Stimulated activated CD4-positive, alpha-beta T cell treated with anti-CD3 and anti-CD28 coated beads, Interleukin-2, amount 100 ng/mL, for 4 hours (primary cell): ENCODE measurements around the gene MRPL50.

Experiments
- DNase-seq: peaks from one replicate; pipeline ENCODE4 v3.0.0-alpha.2; 2020; ENCODE audit warnings: low read depth

Gene MRPL50

DNA sequence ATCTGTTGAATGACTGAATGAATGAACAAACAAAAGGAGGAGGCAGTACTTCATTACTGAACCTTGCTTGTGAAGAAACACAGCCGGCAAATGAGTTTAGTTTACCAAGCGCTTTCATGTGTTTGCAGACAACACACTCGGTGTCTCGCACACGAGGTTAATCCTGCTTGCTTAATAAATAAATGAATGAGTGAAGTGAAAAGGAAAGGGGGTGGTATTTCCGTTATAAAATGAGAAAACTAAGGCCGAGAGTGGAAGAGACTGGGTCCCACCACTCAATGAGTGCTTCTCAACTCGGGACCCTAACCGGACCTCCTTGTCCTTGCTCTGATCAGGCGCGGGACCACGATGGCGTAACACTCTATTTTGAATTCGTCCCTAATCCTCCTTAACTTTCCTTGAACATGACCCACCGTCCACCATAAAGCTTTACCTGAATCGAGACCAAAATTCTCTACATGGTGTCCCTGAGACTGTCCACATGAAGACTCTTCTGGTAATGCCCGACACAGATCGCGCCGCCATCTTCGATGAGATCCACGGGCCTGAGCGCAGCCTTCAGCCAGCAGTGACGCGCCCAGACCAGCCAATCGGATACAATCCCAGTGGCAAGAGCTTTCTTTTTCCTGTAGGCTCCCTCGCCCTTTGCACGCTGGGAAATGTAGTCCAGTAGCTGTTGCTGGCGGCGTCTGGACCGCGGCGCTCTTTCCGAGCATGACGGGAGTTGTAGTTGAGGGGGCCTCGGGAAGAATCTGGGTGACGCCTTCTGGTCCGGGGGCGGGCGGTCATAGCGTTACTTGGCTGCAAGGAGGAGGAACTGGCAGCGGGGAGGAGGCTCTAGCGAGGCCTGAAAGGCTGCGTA lies at the start of gene MRPL50, which contains the start of gene ZNF189:
Gene MRPL50, minus strand, starts transcription at position 551 of the 862 bp plus-strand sequence. Its CDS starts 26 bp downstream, at position 525.
Gene ZNF189, plus strand, starts transcription at position 784 of the 862 bp plus-strand sequence. CDS start 306 bp downstream, outside the sequence.
- peak; percentile 96 for DNase-seq

GRCh38 chr9:101446732-101447131 lies 48.3 kb upstream of the MRPL50 start:
- no peak for DNase-seq

DNA sequence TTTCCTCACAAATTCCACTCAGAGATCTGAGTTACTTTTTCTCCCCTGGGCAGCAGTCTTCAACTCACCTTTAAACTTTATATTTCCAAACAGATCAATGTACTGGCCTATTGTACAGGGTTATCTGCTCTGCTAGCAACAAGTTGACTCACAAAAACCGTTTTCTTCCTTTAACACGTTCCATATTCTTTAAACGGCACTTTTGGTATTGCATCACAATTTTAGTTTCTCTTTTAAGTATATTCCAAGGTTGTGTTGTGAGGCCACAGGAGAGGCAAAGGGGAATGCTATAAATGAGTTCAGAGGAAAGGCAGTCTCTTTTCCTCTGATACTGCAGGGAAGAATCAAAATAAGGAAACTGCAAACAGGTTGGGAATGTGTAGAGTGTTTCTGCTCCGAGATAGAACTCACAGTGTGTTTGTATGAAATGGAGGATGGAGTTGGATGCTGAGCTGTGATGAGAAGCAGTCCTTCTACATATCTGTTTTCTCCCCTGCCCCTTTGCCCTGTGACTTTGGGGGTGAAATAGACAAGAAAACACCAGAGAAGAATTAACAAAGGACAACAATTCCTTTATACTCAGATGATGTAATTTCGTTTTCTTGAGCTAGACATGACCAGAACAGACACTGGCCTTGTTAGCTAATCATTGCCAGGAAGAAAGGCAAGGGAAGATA lies 47.1 kb upstream of the MRPL50 start:
- DNase-seq, result no peak

- no peak for DNase-seq
These were observed 45.0 kb upstream of the MRPL50 start for GRCh38 chr9:101443364-101443771.

DNA sequence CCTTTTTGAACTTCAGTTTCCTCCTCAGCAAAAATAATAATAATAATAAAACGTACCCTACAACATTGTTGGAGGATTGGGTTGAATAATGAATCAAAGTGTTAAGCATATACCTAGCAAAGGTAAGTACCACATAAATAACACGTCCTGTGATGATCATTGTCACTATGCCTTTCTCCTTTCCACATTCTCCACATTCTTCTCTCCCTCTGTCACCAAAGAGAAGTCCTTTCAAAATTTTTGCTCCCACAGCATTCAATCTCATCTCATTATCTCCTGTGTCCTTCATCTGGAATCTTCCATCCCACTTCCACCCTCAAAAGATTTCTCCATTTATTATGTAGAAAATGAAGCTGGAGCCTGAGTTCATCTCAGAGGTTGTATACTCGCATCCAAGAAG lies 44.3 kb upstream of the MRPL50 start:
- DNase-seq, result no peak

DNA sequence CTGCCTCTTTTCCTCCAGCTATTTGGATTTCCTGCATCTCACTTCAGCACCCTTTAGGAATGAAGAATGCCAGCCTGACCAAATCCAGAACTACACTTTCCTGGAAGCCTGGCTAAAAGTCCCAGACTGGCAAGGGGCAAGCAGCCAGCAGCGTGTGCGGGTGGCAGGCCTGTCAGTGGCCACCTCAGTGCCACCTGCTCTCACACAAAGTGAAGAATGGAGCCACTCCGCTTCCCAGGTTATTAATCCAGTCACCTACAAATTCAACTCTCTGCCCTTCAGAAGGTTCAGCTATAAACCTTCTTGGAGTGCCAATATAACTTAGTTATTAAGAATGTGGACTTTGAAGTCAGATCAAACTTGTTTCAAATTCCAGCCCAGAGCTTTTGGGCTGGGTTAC lies 43.9 kb upstream of the MRPL50 start:
- no peak for DNase-seq

DNA sequence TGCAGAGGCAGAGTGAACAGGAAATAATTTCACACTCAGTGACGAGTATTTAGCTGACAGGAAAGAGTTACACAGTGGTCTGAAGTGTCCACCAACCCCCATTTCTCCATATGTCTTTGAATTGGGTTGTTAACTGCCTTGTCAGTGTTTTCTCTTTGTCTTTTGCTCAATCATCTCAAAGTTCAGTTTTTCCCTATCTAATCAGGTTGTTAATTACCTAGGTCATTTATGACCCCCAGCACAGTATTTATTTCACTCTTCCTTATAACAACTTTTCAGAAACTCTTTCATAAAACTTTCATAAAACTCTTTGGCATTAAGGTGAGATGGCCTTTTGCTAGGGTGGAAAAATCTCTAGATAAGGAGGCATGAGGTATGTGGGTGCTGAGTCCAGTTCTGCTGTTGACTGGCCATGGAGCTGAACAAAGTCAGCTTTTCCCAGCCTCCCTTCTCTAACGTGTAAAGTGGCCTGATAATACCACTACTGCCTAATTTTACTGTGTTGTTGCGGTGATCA lies 42.4 kb upstream of the MRPL50 start:
- no peak for DNase-seq

DNA sequence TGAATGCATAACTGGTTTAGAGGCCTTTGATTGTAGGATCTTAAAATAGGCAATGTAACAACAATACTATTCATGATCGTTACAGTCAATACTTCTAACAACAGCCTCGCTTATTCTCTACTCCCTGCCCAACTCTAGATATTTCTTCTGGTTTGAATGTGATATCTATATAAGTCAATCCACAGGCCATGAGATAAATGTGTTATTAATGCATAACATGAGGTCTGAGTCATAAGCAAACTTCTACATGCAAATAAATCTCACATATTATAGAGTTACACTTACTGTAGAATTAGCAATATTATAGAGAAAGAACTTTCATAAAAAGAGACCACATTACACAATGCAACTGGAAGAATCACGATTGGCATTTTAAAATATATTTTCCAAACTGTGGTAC lies 40.1 kb upstream of the MRPL50 start:
- DNase-seq, result no peak

DNA sequence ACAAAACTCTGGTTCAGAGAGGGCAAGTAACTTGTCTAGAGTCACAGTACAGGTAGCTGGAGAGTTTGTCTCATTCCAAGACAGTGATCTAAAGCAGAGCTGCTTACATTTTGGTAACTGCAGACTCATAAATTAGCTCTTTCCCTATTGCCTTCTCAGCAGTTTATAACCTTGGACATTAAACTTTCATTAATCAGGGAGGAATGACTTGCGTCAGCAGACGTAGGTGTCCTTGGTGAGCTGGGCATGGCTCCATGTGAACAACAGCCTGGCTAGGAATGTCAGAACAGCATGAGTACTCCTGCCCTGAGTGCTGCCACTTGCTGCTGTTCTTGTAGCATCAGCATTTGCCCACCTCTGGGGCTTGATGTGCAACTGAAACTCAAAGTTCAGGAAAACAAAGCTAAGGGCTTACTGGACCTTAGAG lies 39.4 kb upstream of the MRPL50 start:
- no peak for DNase-seq

DNA sequence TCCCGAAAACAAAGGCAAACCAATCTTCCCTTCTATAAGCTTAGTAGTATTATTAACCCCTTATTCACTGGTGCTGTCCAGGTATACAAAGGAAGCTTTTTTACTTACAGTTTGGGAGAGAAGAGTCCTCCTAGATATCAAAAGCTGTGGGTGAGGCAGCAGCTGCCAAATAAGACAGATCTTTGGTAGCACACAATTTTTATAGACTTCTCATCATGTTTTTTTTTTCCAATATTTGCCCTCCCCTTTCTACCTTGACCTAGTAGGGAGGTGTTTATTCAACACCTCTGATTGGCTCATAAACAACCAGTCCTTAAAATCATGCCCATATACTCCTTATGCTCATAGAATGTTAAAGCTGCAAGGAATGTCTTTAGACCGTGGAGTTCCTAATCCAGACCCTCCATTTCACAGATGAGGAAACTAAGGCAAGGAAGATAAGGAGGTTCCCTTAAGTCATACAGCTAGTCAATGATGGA lies 37.2 kb upstream of the MRPL50 start, which contains the start of gene ALDOB:
Gene ALDOB, minus strand, starts transcription at position 174 of the 479 bp plus-strand sequence. CDS start 4,887 bp downstream, outside the sequence.
- no peak for DNase-seq

- DNase-seq, result no peak
These were observed 36.6 kb upstream of the MRPL50 start for GRCh38 chr9:101434998-101435397.

- DNase-seq, result no peak
These were observed 34.8 kb upstream of the MRPL50 start for GRCh38 chr9:101433229-101433628.

- no peak for DNase-seq
These were observed 34.3 kb upstream of the MRPL50 start for GRCh38 chr9:101432740-101433139.

GRCh38 chr9:101432171-101432570 lies 33.8 kb upstream of the MRPL50 start:
- DNase-seq, result no peak

DNA sequence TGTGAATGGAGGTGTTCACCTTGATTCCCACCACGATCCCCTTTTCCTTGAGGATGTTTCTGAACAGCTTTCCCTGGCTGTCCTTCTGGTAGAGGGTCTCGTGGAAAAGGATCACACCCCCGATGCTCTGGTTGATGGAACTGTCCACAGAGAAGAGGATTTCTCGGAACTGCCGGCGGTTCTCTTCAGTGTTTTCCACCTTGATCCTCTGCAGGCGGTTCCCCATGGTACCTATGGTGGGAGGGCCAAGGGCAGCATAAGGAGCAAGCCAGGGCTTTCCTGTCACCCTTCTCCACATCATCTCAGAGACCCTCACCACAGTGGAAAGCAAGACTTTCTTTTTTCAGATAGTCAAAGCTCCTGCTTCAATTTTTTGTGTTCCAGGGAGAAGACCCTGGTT lies 31.3 kb upstream of the MRPL50 start:
- DNase-seq, result no peak

GRCh38 chr9:101428909-101429308 lies 30.5 kb upstream of the MRPL50 start:
- no peak for DNase-seq

DNA sequence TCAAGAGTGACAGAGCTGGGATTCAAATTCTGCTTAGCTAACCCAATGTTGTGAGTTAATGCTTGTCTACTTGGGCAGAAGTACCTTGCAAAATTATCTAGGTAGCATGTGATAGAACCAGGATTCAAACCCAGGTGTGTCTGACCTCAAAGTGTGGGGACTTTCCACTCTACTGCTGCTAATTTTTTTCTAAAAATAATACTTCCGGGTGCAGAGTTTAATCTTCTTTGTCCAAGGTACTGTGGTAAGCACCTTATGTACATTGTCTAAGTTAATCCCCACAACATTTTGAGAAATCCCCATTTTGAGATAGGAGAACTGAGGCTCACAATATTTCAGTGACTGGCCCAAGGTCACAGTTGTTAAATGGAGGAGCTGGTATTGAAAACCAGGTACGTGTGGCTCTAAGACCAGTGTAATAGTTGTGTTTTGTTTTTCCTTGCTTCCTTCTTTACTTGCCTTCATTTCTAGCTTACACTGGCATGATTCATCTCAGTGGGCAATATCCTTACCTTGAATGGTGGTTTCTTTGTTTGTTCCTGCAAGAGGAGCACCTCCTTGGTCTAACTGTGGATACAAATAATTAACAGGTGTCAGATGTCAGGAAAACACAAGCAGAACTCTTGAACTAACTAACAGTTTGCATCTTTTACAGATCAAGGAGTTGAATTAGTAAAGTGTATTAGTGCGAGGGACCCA lies 29.7 kb upstream of the MRPL50 start:
- no peak for DNase-seq

DNA sequence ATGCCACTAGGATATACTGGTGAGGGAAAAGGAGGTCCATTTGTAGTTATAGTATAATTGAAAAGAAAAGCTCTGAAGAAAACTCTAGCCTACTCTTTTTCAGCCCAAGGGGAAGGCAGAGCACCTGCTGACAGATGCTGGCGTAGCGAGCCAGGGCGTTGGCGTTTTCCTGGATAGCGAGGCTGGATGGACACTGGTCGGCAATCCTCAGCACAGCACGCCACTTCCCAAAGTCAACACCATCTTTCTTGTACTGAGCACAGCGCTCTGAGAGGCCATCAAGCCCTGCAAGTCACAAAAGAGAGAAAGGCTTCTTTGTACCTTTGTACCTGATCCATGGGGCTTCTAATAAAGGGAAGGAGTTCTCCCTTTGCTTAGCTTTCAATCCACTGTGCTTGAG lies 28.9 kb upstream of the MRPL50 start:
- no peak for DNase-seq

DNA sequence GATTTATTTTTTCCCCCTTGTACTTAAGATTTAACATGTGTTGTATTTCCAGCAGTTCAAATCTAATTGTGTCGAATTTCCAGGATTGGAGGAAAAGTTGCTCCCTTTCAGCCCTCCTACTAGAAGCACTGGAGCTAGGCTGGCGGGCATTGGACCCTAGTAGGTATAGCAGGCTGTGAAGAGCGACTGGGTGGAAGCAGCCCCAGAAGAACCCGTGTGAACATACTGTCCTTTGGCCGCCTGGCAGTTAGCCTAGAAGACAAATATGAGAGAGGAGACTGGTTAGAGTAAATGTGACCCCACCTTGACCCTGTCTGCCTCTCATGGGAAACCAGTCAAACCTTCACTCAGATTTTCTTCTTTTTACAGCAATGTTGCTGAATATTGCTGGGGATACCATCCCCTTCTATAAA lies 23.2 kb upstream of the MRPL50 start:
- no peak for DNase-seq

- no peak for DNase-seq
These were observed 21.4 kb upstream of the MRPL50 start for GRCh38 chr9:101419863-101420262.

- no peak for DNase-seq
These were observed 20.4 kb upstream of the MRPL50 start for GRCh38 chr9:101418518-101419430.
